ENCODE data around the gene ZNF670.

The ZNF670 gene

DNA sequence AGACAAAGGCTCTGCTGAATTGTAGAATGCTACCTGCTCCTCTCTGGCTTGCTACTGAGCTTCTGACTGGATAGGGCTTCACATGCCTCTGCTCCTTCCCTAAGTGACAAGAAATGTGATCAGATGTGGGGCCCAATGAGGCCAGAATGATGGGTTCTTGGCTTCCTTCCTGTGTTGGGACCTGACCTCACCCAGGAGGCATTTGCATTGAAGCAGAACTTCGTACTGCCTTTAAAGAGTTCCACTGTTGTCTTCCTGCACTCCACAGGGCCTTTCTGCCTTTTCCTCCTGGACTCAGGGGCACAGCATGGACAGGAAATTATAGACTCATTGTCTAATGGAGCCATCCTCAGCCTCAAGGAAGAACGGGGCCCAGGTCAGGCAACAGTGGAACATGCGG lies 14.3 kb downstream of the ZNF670 start:
- POLR2A ChIA-PET = no interaction called here
- no peak for TF ChIP-seq ZNF384 (IDR thresholded peaks at IDR 0.05)
- TF ChIP-seq ELF4 (IDR thresholded peaks at IDR 0.05) = no peak
- no peak for TF ChIP-seq SUZ12 (IDR thresholded peaks at IDR 0.05)
- TF ChIP-seq ARNT (IDR thresholded peaks at IDR 0.05) = no peak
- no peak for TF ChIP-seq LEF1 (IDR thresholded peaks at IDR 0.05; ENCODE audit: borderline replicate concordance)
- TF ChIP-seq BHLHE40 (IDR thresholded peaks at IDR 0.05; ENCODE audit: borderline replicate concordance) = no peak
- TF ChIP-seq FOXK2 (IDR thresholded peaks at IDR 0.05) = no peak
- no peak for TF ChIP-seq NFRKB (IDR thresholded peaks at IDR 0.05)
- TF ChIP-seq TARDBP (IDR thresholded peaks at IDR 0.05) = no peak
- TF ChIP-seq HDGF (IDR thresholded peaks at IDR 0.05; ENCODE audit: borderline replicate concordance) = no peak
- TF ChIP-seq L3MBTL2 (conservative IDR thresholded peaks at IDR 0.05) = no peak
- CTCF ChIA-PET = no interaction called here
- no peak for DNase-seq (ENCODE audit: extremely low spot score)

DNA sequence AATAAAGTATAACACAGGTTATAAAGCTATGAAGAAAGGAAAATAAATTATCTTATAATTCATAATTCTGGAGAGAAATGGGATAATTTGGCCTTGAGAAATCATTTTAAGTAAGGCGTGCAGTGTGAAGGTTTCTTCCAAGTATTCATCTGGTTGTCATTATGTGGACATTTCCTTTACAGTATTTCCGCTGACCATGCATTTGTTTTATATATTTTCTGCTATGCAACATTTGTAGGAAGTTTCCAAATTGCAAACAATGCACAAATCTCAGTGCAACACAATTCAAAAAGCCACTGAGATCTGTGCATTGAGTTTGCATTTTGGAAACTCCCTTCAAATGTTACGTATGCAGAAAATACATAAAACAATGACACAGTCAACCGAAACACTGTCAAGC lies 17.8 kb downstream of the ZNF670 start:
- TF ChIP-seq FOXK2 (IDR thresholded peaks at IDR 0.05) (no peak), L3MBTL2 (conservative IDR thresholded peaks at IDR 0.05) (no peak), HDGF (IDR thresholded peaks at IDR 0.05; ENCODE audit: borderline replicate concordance) (no peak), BHLHE40 (IDR thresholded peaks at IDR 0.05; ENCODE audit: borderline replicate concordance) (no peak), ZNF384 (IDR thresholded peaks at IDR 0.05) (no peak), ELF4 (IDR thresholded peaks at IDR 0.05) (no peak), FOXA1 (IDR thresholded peaks at IDR 0.05) (no peak), NFRKB (IDR thresholded peaks at IDR 0.05) (no peak)
- ChIA-PET CTCF (no interaction called here), POLR2A (no interaction called here)
- no peak for DNase-seq (ENCODE audit: extremely low spot score)

DNA sequence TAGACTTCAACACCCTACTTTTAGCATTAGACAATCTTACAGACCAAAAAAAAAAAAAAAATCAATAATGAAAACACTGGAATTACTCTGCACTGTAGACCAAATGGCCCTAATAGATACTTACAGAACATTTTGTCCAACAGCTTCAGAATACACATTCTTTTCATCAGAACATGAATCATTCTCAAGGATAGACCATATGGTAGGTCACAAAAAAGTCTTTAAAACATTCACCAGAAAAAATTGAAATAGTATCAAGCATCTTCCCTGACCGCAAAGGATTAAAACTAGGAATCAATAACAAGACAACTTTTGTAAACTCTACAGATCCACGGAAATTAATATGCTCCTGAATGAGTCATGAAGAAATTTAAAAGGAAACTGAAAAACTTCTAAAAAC lies 22.5 kb downstream of the ZNF670 start:
- no peak for TF ChIP-seq CTBP1 (IDR thresholded peaks at IDR 0.05; ENCODE audit: borderline replicate concordance)
- TF ChIP-seq SP1 (IDR thresholded peaks at IDR 0.05) = no peak
- TF ChIP-seq ARNT (IDR thresholded peaks at IDR 0.05) = no peak
- no peak for TF ChIP-seq NFRKB (IDR thresholded peaks at IDR 0.05)
- POLR2A ChIA-PET = no interaction called here
- DNase-seq (ENCODE audit: extremely low spot score) = no peak

GRCh38 chr1:247054992-247055415 lies 23.6 kb downstream of the ZNF670 start:
- ChIA-PET POLR2A (no interaction called here), CTCF (no interaction called here)
- DNase-seq (ENCODE audit: extremely low spot score) = no peak
- TF ChIP-seq FOXK2 (IDR thresholded peaks at IDR 0.05) (no peak), FOXA1 (IDR thresholded peaks at IDR 0.05) (no peak), BHLHE40 (IDR thresholded peaks at IDR 0.05; ENCODE audit: borderline replicate concordance) (no peak), ARNT (IDR thresholded peaks at IDR 0.05) (no peak), L3MBTL2 (conservative IDR thresholded peaks at IDR 0.05) (no peak), SP1 (IDR thresholded peaks at IDR 0.05) (no peak), SUZ12 (IDR thresholded peaks at IDR 0.05) (no peak), LEF1 (IDR thresholded peaks at IDR 0.05; ENCODE audit: borderline replicate concordance) (no peak), NFRKB (IDR thresholded peaks at IDR 0.05) (no peak), TARDBP (IDR thresholded peaks at IDR 0.05) (no peak)

More for the DNA sequence above, 22.5 kb downstream of the ZNF670 start:
- CTCF ChIA-PET = no interaction called here

DNA sequence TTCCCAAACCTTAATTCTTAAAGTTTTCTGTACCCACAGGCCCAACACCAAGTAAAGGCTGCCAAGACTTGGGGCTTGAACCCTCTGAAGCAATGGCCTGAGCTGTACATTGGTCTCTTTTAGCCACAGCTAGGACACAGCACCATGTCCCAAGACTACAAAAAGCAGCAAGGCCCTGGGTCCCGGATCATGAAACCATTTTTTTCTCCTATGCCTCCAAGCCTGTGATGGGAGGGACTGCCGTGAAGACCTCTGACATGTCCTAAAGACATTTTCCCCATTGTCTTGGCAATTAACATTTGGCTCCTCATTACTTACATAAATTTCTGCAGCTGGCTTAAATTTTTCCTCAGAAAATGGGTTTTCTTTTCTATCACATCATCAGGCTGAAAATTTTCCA lies 30.9 kb downstream of the ZNF670 start:
- DNase-seq (ENCODE audit: extremely low spot score) = no peak
- POLR2A ChIA-PET = no interaction called here
- TF ChIP-seq ELF4 (IDR thresholded peaks at IDR 0.05) (no peak), SUZ12 (IDR thresholded peaks at IDR 0.05) (no peak), LEF1 (IDR thresholded peaks at IDR 0.05; ENCODE audit: borderline replicate concordance) (no peak), TARDBP (IDR thresholded peaks at IDR 0.05) (no peak), HDGF (IDR thresholded peaks at IDR 0.05; ENCODE audit: borderline replicate concordance) (no peak), L3MBTL2 (conservative IDR thresholded peaks at IDR 0.05) (no peak), BHLHE40 (IDR thresholded peaks at IDR 0.05; ENCODE audit: borderline replicate concordance) (no peak), ARNT (IDR thresholded peaks at IDR 0.05) (no peak), SP1 (IDR thresholded peaks at IDR 0.05) (no peak), FOXA1 (IDR thresholded peaks at IDR 0.05) (no peak), FOXM1 (IDR thresholded peaks at IDR 0.05; ENCODE audit: borderline replicate concordance) (no peak), ZNF384 (IDR thresholded peaks at IDR 0.05) (no peak), FOXK2 (IDR thresholded peaks at IDR 0.05) (no peak), CTBP1 (IDR thresholded peaks at IDR 0.05; ENCODE audit: borderline replicate concordance) (no peak), NFRKB (IDR thresholded peaks at IDR 0.05) (no peak)
- TF ChIP-seq, protein P1, sequence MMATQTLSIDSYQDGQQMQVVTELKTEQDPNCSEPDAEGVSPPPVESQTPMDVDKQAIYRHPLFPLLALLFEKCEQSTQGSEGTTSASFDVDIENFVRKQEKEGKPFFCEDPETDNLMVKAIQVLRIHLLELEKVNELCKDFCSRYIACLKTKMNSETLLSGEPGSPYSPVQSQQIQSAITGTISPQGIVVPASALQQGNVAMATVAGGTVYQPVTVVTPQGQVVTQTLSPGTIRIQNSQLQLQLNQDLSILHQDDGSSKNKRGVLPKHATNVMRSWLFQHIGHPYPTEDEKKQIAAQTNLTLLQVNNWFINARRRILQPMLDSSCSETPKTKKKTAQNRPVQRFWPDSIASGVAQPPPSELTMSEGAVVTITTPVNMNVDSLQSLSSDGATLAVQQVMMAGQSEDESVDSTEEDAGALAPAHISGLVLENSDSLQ (IDR thresholded peaks at IDR 0.05) = no peak
- CTCF ChIA-PET = no interaction called here

- ChIA-PET POLR2A (no interaction called here), CTCF (no interaction called here)
- TF ChIP-seq SUZ12 (IDR thresholded peaks at IDR 0.05) (no peak), L3MBTL2 (conservative IDR thresholded peaks at IDR 0.05) (no peak), SP1 (IDR thresholded peaks at IDR 0.05) (no peak), BHLHE40 (IDR thresholded peaks at IDR 0.05; ENCODE audit: borderline replicate concordance) (no peak), NFRKB (IDR thresholded peaks at IDR 0.05) (no peak), ELF4 (IDR thresholded peaks at IDR 0.05) (no peak), CTBP1 (IDR thresholded peaks at IDR 0.05; ENCODE audit: borderline replicate concordance) (no peak)
- DNase-seq (ENCODE audit: extremely low spot score) = no peak
Measured at GRCh38 chr1:247047260-247047659, 31.4 kb downstream of the ZNF670 start.

- ChIA-PET POLR2A (no interaction called here), CTCF (no interaction called here)
- TF ChIP-seq FOXA1 (IDR thresholded peaks at IDR 0.05) (no peak), TARDBP (IDR thresholded peaks at IDR 0.05) (no peak), ELF4 (IDR thresholded peaks at IDR 0.05) (no peak), SUZ12 (IDR thresholded peaks at IDR 0.05) (no peak), ZNF384 (IDR thresholded peaks at IDR 0.05) (no peak), HDGF (IDR thresholded peaks at IDR 0.05; ENCODE audit: borderline replicate concordance) (no peak), FOXK2 (IDR thresholded peaks at IDR 0.05) (no peak), L3MBTL2 (conservative IDR thresholded peaks at IDR 0.05) (no peak), SP1 (IDR thresholded peaks at IDR 0.05) (no peak), ARNT (IDR thresholded peaks at IDR 0.05) (no peak), LEF1 (IDR thresholded peaks at IDR 0.05; ENCODE audit: borderline replicate concordance) (no peak), FOXM1 (IDR thresholded peaks at IDR 0.05; ENCODE audit: borderline replicate concordance) (no peak), CTBP1 (IDR thresholded peaks at IDR 0.05; ENCODE audit: borderline replicate concordance) (no peak)
- TF ChIP-seq, protein P1 (IDR thresholded peaks at IDR 0.05) = no peak
- DNase-seq (ENCODE audit: extremely low spot score) = no peak
Measured at GRCh38 chr1:247043406-247043805, 35.2 kb downstream of the ZNF670 start.
